Measurements from ENCODE around the gene COP1.

COP1 gene

GRCh38 chr1:176177764-176178163 lies 29.3 kb downstream of the COP1 start:
- H3K36me3 ChIP-seq (ENCODE audit: control insufficient read depth, insufficient read depth, low read length), result peaks cover 8% of the 10 kb centered on the region
- no peaks in the 10 kb centered on the region for H3K9me3 ChIP-seq (ENCODE audit: control insufficient read depth, low read length)
- no peak overlapping the region for H3K4me3 ChIP-seq (ENCODE audit: insufficient read depth, low read depth, low read length, poor library complexity, severe bottlenecking)
- no peaks in the 10 kb centered on the region for H3K27me3 ChIP-seq (replicated peaks; ENCODE audit: control insufficient read depth, insufficient read depth, low read length, poor library complexity, severe bottlenecking)
- DNase-seq, result no peak
- peaks cover 4% of the 10 kb centered on the region for H3K4me1 ChIP-seq (ENCODE audit: control insufficient read depth, insufficient read depth, low read length, poor library complexity, severe bottlenecking)
- no peak overlapping the region for H3K27ac ChIP-seq (ENCODE audit: insufficient read depth, low read length, poor library complexity, severe bottlenecking)

- no peaks in the 10 kb centered on the region for H3K9me3 ChIP-seq (ENCODE audit: control insufficient read depth, low read length)
- H3K27me3 ChIP-seq (replicated peaks; ENCODE audit: control insufficient read depth, insufficient read depth, low read length, poor library complexity, severe bottlenecking), result no peaks in the 10 kb centered on the region
- no peak overlapping the region for H3K27ac ChIP-seq (ENCODE audit: insufficient read depth, low read length, poor library complexity, severe bottlenecking)
- H3K36me3 ChIP-seq (ENCODE audit: control insufficient read depth, insufficient read depth, low read length), result peaks cover 8% of the 10 kb centered on the region
- H3K4me3 ChIP-seq (ENCODE audit: insufficient read depth, low read depth, low read length, poor library complexity, severe bottlenecking), result no peak overlapping the region
- peaks cover 4% of the 10 kb centered on the region for H3K4me1 ChIP-seq (ENCODE audit: control insufficient read depth, insufficient read depth, low read length, poor library complexity, severe bottlenecking)
- no peak for DNase-seq
Observed at GRCh38 chr1:176174108-176174507, 33.0 kb downstream of the COP1 start.

- Histone ChIP-seq H3K4me1 (ENCODE audit: control insufficient read depth, insufficient read depth, low read length, poor library complexity, severe bottlenecking) (no peaks in the 10 kb centered on the region), H3K27ac (ENCODE audit: insufficient read depth, low read length, poor library complexity, severe bottlenecking) (no peak overlapping the region), H3K27me3 (replicated peaks; ENCODE audit: control insufficient read depth, insufficient read depth, low read length, poor library complexity, severe bottlenecking) (no peaks in the 10 kb centered on the region), H3K36me3 (ENCODE audit: control insufficient read depth, insufficient read depth, low read length) (peaks cover 8% of the 10 kb centered on the region), H3K4me3 (ENCODE audit: insufficient read depth, low read depth, low read length, poor library complexity, severe bottlenecking) (no peak overlapping the region), H3K9me3 (ENCODE audit: control insufficient read depth, low read length) (no peaks in the 10 kb centered on the region)
- DNase-seq, result no peak
Observed at GRCh38 chr1:176172215-176172614, 34.9 kb downstream of the COP1 start.

- Histone ChIP-seq H3K9me3 (ENCODE audit: control insufficient read depth, low read length) (no peaks in the 10 kb centered on the region), H3K27me3 (replicated peaks; ENCODE audit: control insufficient read depth, insufficient read depth, low read length, poor library complexity, severe bottlenecking) (no peaks in the 10 kb centered on the region), H3K4me3 (ENCODE audit: insufficient read depth, low read depth, low read length, poor library complexity, severe bottlenecking) (no peak overlapping the region), H3K27ac (ENCODE audit: insufficient read depth, low read length, poor library complexity, severe bottlenecking) (no peak overlapping the region), H3K4me1 (ENCODE audit: control insufficient read depth, insufficient read depth, low read length, poor library complexity, severe bottlenecking) (no peaks in the 10 kb centered on the region), H3K36me3 (ENCODE audit: control insufficient read depth, insufficient read depth, low read length) (no peaks in the 10 kb centered on the region)
- no peak for DNase-seq
Observed at GRCh38 chr1:176167210-176167609, 39.9 kb downstream of the COP1 start.

GRCh38 chr1:176165573-176165972 lies 41.5 kb downstream of the COP1 start:
- Histone ChIP-seq H3K27ac (ENCODE audit: insufficient read depth, low read length, poor library complexity, severe bottlenecking) (no peak overlapping the region), H3K36me3 (ENCODE audit: control insufficient read depth, insufficient read depth, low read length) (no peaks in the 10 kb centered on the region), H3K4me3 (ENCODE audit: insufficient read depth, low read depth, low read length, poor library complexity, severe bottlenecking) (no peak overlapping the region), H3K4me1 (ENCODE audit: control insufficient read depth, insufficient read depth, low read length, poor library complexity, severe bottlenecking) (no peaks in the 10 kb centered on the region), H3K27me3 (replicated peaks; ENCODE audit: control insufficient read depth, insufficient read depth, low read length, poor library complexity, severe bottlenecking) (no peaks in the 10 kb centered on the region), H3K9me3 (ENCODE audit: control insufficient read depth, low read length) (no peaks in the 10 kb centered on the region)
- no peak for DNase-seq

GRCh38 chr1:176164014-176164678 lies 42.9 kb downstream of the COP1 start:
- peaks cover 2% of the 10 kb centered on the region for H3K36me3 ChIP-seq (ENCODE audit: control insufficient read depth, insufficient read depth, low read length)
- H3K4me1 ChIP-seq (ENCODE audit: control insufficient read depth, insufficient read depth, low read length, poor library complexity, severe bottlenecking), result no peaks in the 10 kb centered on the region
- no peaks in the 10 kb centered on the region for H3K27me3 ChIP-seq (replicated peaks; ENCODE audit: control insufficient read depth, insufficient read depth, low read length, poor library complexity, severe bottlenecking)
- no peak overlapping the region for H3K4me3 ChIP-seq (ENCODE audit: insufficient read depth, low read depth, low read length, poor library complexity, severe bottlenecking)
- H3K9me3 ChIP-seq (ENCODE audit: control insufficient read depth, low read length), result no peaks in the 10 kb centered on the region
- H3K27ac ChIP-seq (ENCODE audit: insufficient read depth, low read length, poor library complexity, severe bottlenecking), result no peak overlapping the region
- DNase-seq, result no peak

GRCh38 chr1:176159993-176160392 lies 47.1 kb downstream of the COP1 start:
- peaks cover 12% of the 10 kb centered on the region for H3K9me3 ChIP-seq (ENCODE audit: control insufficient read depth, low read length)
- DNase-seq, result no peak
- H3K27me3 ChIP-seq (replicated peaks; ENCODE audit: control insufficient read depth, insufficient read depth, low read length, poor library complexity, severe bottlenecking), result no peaks in the 10 kb centered on the region
- no peak overlapping the region for H3K27ac ChIP-seq (ENCODE audit: insufficient read depth, low read length, poor library complexity, severe bottlenecking)
- no peaks in the 10 kb centered on the region for H3K4me1 ChIP-seq (ENCODE audit: control insufficient read depth, insufficient read depth, low read length, poor library complexity, severe bottlenecking)
- H3K36me3 ChIP-seq (ENCODE audit: control insufficient read depth, insufficient read depth, low read length), result peaks cover 21% of the 10 kb centered on the region
- no peak overlapping the region for H3K4me3 ChIP-seq (ENCODE audit: insufficient read depth, low read depth, low read length, poor library complexity, severe bottlenecking)

GRCh38 chr1:176157995-176158394 lies 49.1 kb downstream of the COP1 start:
- no peaks in the 10 kb centered on the region for H3K4me1 ChIP-seq (ENCODE audit: control insufficient read depth, insufficient read depth, low read length, poor library complexity, severe bottlenecking)
- no peak for DNase-seq
- no peak overlapping the region for H3K4me3 ChIP-seq (ENCODE audit: insufficient read depth, low read depth, low read length, poor library complexity, severe bottlenecking)
- H3K9me3 ChIP-seq (ENCODE audit: control insufficient read depth, low read length), result peaks cover 12% of the 10 kb centered on the region
- no peak overlapping the region for H3K27ac ChIP-seq (ENCODE audit: insufficient read depth, low read length, poor library complexity, severe bottlenecking)
- peaks cover 25% of the 10 kb centered on the region for H3K36me3 ChIP-seq (ENCODE audit: control insufficient read depth, insufficient read depth, low read length)
- H3K27me3 ChIP-seq (replicated peaks; ENCODE audit: control insufficient read depth, insufficient read depth, low read length, poor library complexity, severe bottlenecking), result no peaks in the 10 kb centered on the region

- no peaks in the 10 kb centered on the region for H3K27me3 ChIP-seq (replicated peaks; ENCODE audit: control insufficient read depth, insufficient read depth, low read length, poor library complexity, severe bottlenecking)
Observed at GRCh38 chr1:176149939-176150807, 56.9 kb downstream of the COP1 start.

GRCh38 chr1:176144526-176144925 lies 62.6 kb downstream of the COP1 start:
- Histone ChIP-seq H3K36me3 (ENCODE audit: control insufficient read depth, insufficient read depth, low read length) (peaks cover 6% of the 10 kb centered on the region), H3K9me3 (ENCODE audit: control insufficient read depth, low read length) (no peaks in the 10 kb centered on the region), H3K4me1 (ENCODE audit: control insufficient read depth, insufficient read depth, low read length, poor library complexity, severe bottlenecking) (no peaks in the 10 kb centered on the region), H3K27me3 (replicated peaks; ENCODE audit: control insufficient read depth, insufficient read depth, low read length, poor library complexity, severe bottlenecking) (no peaks in the 10 kb centered on the region), H3K4me3 (ENCODE audit: insufficient read depth, low read depth, low read length, poor library complexity, severe bottlenecking) (no peak overlapping the region), H3K27ac (ENCODE audit: insufficient read depth, low read length, poor library complexity, severe bottlenecking) (no peak overlapping the region)
- no peak for DNase-seq

More at GRCh38 chr1:176149939-176150807, 56.9 kb downstream of the COP1 start:
- Histone ChIP-seq H3K9me3 (ENCODE audit: control insufficient read depth, low read length) (no peaks in the 10 kb centered on the region), H3K36me3 (ENCODE audit: control insufficient read depth, insufficient read depth, low read length) (peaks cover 14% of the 10 kb centered on the region), H3K4me3 (ENCODE audit: insufficient read depth, low read depth, low read length, poor library complexity, severe bottlenecking) (no peak overlapping the region), H3K27ac (ENCODE audit: insufficient read depth, low read length, poor library complexity, severe bottlenecking) (no peak overlapping the region), H3K4me1 (ENCODE audit: control insufficient read depth, insufficient read depth, low read length, poor library complexity, severe bottlenecking) (no peaks in the 10 kb centered on the region)
- no peak for DNase-seq

Measured in effector memory CD4-positive, alpha-beta T cell (primary cell).